Keratinocyte (primary cell): ENCODE measurements around the gene LDAH. TPM values are rescaled to one million over a fixed set of nuclear protein-coding genes. Genes with fewer than 3 reads are reported as not detected.

Experiments used
- DNase-seq: peaks from one replicate; pipeline ENCODE4 v3.0.0-alpha.2; 2011; ENCODE audit warnings: low read depth, missing footprints, low spot score
- FAIRE-seq: peaks from 2 replicates; lab custom pipeline; 2011; peaks lifted over from hg19 to GRCh38; lab: Jason Lieb, UNC
- H2AFZ ChIP-seq: 2 replicates; pipeline ENCODE4 v1.6.0; 2012; ENCODE audit warnings: low read length, control low read depth, inconsistent platforms; ENCODE audit not compliant: control insufficient read depth
- H3K27ac ChIP-seq: 2 replicates; pipeline ENCODE4 v1.5.1; 2011; ENCODE audit warnings: low read length; ENCODE audit not compliant: control insufficient read depth, insufficient read depth
- H3K27me3 ChIP-seq: 3 replicates; pipeline ENCODE4 v1.6.0; 2011; ENCODE audit warnings: low read length; ENCODE audit not compliant: control insufficient read depth, insufficient read depth; ENCODE audit errors: extremely low read depth
- H3K36me3 ChIP-seq, 2 experiments: 2 replicates in 1 of 2; 3 replicates in 1 of 2; pipeline ENCODE4 v1.5.1; 2011; ENCODE audit warnings: low read length in 2 of 2, mild to moderate bottlenecking in 1 of 2; ENCODE audit not compliant: control insufficient read depth in 2 of 2, insufficient read depth in 2 of 2; ENCODE audit errors: extremely low read depth in 1 of 2
- H3K4me1 ChIP-seq: 3 replicates; pipeline ENCODE4 v1.5.1; 2011; ENCODE audit warnings: low read length; ENCODE audit not compliant: control insufficient read depth, insufficient read depth; ENCODE audit errors: extremely low read depth
- H3K4me2 ChIP-seq: 3 replicates; pipeline ENCODE4 v1.6.0; 2011; ENCODE audit warnings: low read depth, low read length; ENCODE audit not compliant: control insufficient read depth, insufficient read depth; ENCODE audit errors: extremely low read depth
- H3K4me3 ChIP-seq, 3 experiments: fragments of 200-600 bp in 1 of 3; sonication (generic) in 1 of 3; 2 replicates in 2 of 3; 3 replicates in 1 of 3; pipeline ENCODE4 v1.5.1; 2011 to 2016; ENCODE audit warnings: low read length in 3 of 3, mild to moderate bottlenecking in 3 of 3, control low read depth in 2 of 3, inconsistent platforms in 1 of 3, low read depth in 1 of 3, mixed read lengths in 1 of 3, mixed run types in 1 of 3, moderate library complexity in 1 of 3; ENCODE audit not compliant: control insufficient read depth in 2 of 3, insufficient read depth in 2 of 3; ENCODE audit errors: extremely low read depth in 1 of 3
- H3K79me2 ChIP-seq: 2 replicates; pipeline ENCODE4 v1.6.0; 2012; ENCODE audit warnings: low read length; ENCODE audit not compliant: control insufficient read depth, insufficient read depth
- H3K9ac ChIP-seq: 3 replicates; pipeline ENCODE4 v1.6.0; 2011; ENCODE audit warnings: low read length; ENCODE audit not compliant: control insufficient read depth, insufficient read depth; ENCODE audit errors: extremely low read depth
- H3K9me1 ChIP-seq: 3 replicates; pipeline ENCODE4 v1.6.0; 2011; ENCODE audit warnings: low read length; ENCODE audit not compliant: control insufficient read depth, insufficient read depth; ENCODE audit errors: extremely low read depth
- H3K9me3 ChIP-seq: 2 replicates; pipeline ENCODE4 v1.5.1; 2012; ENCODE audit warnings: low read depth, low read length; ENCODE audit not compliant: control insufficient read depth
- H4K20me1 ChIP-seq: 3 replicates; pipeline ENCODE4 v1.6.0; 2011; ENCODE audit warnings: low read length; ENCODE audit not compliant: control insufficient read depth, insufficient read depth; ENCODE audit errors: extremely low read depth
- EZH2 ChIP-seq: IDR thresholded peaks from one replicate; pipeline ENCODE4 v1.6.1; 2012; ENCODE audit warnings: inconsistent platforms, mild to moderate bottlenecking, low read length, moderate library complexity
- dilution Hi-C: fragments of 300-500 bp; cut with MboI; formaldehyde crosslinking; loops from one replicate; pipeline ENCODE4 v1.7.0; 2020; ENCODE audit warnings: low sequenced_read_pairs; ENCODE audit not compliant: extremely low pct_ligation_motif_present
- polyA plus RNA-seq, 5 experiments: library from polyadenylated mRNA; depleted of rRNA in 3 of 5; stranded (reverse) in 3 of 5; stranded (forward) in 1 of 5; unstranded in 1 of 5; fragments of >200 nt; gene quantifications; 1 replicate in 1 of 5; 2 replicates in 3 of 5; 3 replicates in 1 of 5; pipeline versions ENCODE4 v1.2.1 to v1.2.3, GENCODE V29; 2011 to 2012; ENCODE audit warnings: missing spikeins in 2 of 5, low read depth in 1 of 5, low replicate concordance in 1 of 5
- TF ChIP-seq, protein P1 (sequence below), 3 experiments: IDR thresholded peaks in 1 of 3; conservative IDR thresholded peaks in 1 of 3; optimal IDR thresholded peaks in 1 of 3; 2 replicates in 2 of 3; 3 replicates in 1 of 3; pipeline versions ENCODE3 to v1.5.1; 2011; ENCODE audit warnings: low read length in 3 of 3, mild to moderate bottlenecking in 3 of 3, moderate library complexity in 2 of 3, control low read depth in 1 of 3, inconsistent platforms in 1 of 3; ENCODE audit not compliant: insufficient read depth in 2 of 3; ENCODE audit errors: extremely low read depth in 1 of 3

Gene LDAH
- polyA plus RNA-seq, 1 donor (not counting 4 experiments of a cell fraction or from before 2014, with no cell fraction given): 22.7 TPM

DNA sequence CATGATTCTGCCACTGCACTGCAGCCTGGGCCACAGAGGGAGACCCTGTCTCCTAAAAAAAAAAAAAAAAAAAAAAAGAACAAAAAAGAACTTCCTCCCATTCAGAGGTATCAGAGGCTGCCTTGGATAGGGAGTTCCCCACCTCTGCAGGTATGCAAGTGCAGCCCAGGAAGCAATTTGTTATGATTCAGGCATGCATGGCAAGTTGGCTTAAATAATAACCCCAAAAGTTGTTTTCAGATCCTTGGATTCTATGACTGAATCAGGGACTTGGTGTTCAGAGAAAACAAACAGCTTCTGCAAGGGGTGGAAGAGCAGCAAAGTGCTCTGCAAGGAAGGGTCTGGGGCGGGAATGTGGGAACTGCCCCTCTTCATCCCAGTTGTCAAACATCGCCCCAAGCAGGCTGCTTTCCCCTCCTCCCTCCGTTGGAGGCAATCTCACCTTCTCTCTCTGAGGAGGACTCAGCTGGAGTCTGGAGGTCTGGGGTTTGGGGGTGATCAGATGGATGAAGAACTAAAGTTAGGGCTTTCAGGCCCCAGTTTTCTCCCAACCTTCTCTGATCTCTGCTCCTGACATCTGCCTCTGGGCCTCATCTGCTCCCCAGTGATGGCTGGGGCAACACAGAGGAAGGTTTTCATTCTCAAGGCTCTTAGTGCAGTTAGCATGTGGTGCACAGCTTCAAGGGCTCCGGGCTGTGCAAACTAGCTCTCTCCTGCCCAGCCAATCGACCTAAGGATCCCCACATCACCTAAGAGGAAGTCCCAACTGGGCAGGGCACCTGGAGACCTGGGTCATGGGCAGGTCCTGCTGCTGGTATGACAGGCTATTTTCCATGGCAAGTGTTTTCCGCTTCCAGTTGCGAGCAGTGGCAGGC lies 159.5 kb downstream of the LDAH start:
- peaks cover 61% of the 10 kb centered on the region for H3K27me3 ChIP-seq
- H3K4me3 ChIP-seq: no peak overlapping the region
- dilution Hi-C loops: no loop called here
- H3K36me3 ChIP-seq: no peaks in the 10 kb centered on the region
- FAIRE-seq (no peak), DNase-seq (no peak)
- TF ChIP-seq EZH2: no peak
- TF ChIP-seq, protein P1, sequence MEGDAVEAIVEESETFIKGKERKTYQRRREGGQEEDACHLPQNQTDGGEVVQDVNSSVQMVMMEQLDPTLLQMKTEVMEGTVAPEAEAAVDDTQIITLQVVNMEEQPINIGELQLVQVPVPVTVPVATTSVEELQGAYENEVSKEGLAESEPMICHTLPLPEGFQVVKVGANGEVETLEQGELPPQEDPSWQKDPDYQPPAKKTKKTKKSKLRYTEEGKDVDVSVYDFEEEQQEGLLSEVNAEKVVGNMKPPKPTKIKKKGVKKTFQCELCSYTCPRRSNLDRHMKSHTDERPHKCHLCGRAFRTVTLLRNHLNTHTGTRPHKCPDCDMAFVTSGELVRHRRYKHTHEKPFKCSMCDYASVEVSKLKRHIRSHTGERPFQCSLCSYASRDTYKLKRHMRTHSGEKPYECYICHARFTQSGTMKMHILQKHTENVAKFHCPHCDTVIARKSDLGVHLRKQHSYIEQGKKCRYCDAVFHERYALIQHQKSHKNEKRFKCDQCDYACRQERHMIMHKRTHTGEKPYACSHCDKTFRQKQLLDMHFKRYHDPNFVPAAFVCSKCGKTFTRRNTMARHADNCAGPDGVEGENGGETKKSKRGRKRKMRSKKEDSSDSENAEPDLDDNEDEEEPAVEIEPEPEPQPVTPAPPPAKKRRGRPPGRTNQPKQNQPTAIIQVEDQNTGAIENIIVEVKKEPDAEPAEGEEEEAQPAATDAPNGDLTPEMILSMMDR (optimal IDR thresholded peaks at IDR 0.05 in 1 of 3, IDR thresholded peaks at IDR 0.05 in 1 of 3, conservative IDR thresholded peaks at IDR 0.05 in 1 of 3; ENCODE audit: extremely low read depth in 1 of 3, insufficient read depth in 2 of 3, low read length in 3 of 3): no peak
- peaks cover 13% of the 10 kb centered on the region for H3K4me1 ChIP-seq
- H3K79me2 ChIP-seq: no peaks in the 10 kb centered on the region
- no peaks in the 10 kb centered on the region for H3K9me1 ChIP-seq
- no peak overlapping the region for H3K4me2 ChIP-seq
- no peak overlapping the region for H3K9ac ChIP-seq
- H4K20me1 ChIP-seq: no peaks in the 10 kb centered on the region
- H3K27ac ChIP-seq: no peak overlapping the region
- no peaks in the 10 kb centered on the region for H3K9me3 ChIP-seq
- no peak overlapping the region for H2AFZ ChIP-seq

DNA sequence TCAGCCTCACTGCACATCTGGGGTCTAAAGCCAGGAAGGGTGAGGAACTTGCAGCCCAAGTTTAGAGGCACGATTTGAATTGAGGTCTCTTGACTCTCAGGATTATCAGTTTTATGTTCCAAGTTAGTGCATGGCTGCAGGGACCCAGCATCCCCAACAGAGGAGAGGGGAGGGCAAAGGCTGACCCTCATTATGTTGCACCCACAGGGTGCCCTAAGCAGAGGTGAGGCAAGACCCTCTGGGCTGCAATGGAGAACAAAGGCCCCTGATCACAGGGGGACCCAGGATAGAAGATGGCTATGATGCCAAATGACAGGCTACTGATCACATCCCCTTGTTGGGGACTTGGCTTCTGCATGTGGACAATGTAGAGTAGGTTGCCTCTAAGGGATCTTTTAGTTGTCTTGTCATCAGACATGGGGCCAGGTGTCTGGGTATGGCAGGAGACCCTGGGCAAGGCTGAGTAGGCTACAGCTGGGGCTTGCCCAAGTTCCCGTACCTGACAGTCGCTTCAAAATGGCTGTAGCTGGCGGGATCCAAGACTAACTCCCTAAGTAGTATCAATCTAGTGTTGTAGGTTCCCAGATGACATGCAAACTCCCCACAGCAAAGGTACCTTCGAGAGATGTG lies 160.5 kb downstream of the LDAH start:
- FAIRE-seq: no peak
- Histone ChIP-seq H3K9ac (no peak overlapping the region), H3K4me2 (no peak overlapping the region), H2AFZ (no peak overlapping the region), H3K36me3 (no peaks in the 10 kb centered on the region), H3K27me3 (peaks cover 54% of the 10 kb centered on the region), H3K4me3 (no peak overlapping the region), H3K9me1 (no peaks in the 10 kb centered on the region), H3K79me2 (no peaks in the 10 kb centered on the region), H3K4me1 (peaks cover 13% of the 10 kb centered on the region), H4K20me1 (no peaks in the 10 kb centered on the region), H3K27ac (no peak overlapping the region), H3K9me3 (no peaks in the 10 kb centered on the region)
- dilution Hi-C loops: no loop called here
- DNase-seq: no peak
- TF ChIP-seq, protein P1 (optimal IDR thresholded peaks at IDR 0.05 in 1 of 3, IDR thresholded peaks at IDR 0.05 in 1 of 3, conservative IDR thresholded peaks at IDR 0.05 in 1 of 3; ENCODE audit: extremely low read depth in 1 of 3, insufficient read depth in 2 of 3, low read length in 3 of 3): no peak
- TF ChIP-seq EZH2: no peak
